H1 (cell line): ENCODE measurements around the gene ZNF761. TPM values are rescaled to one million over a fixed set of nuclear protein-coding genes. Genes with fewer than 3 reads are reported as not detected.

Experiments used
- ASH2L ChIP-seq: fragments of 200-600, 300-600 bp; sonication (generic); IDR thresholded peaks from one replicate; pipeline ENCODE4 v1.7.1; 2017; ENCODE audit warnings: low read length
- E2F6 ChIP-seq: IDR thresholded peaks from 2 replicates; pipeline ENCODE4 v1.6.1; 2012; ENCODE audit warnings: inconsistent platforms
- EZH2 ChIP-seq: fragments of 200-600 bp; sonication (generic); IDR thresholded peaks from 2 replicates; pipeline ENCODE4 v1.7.1; 2012; ENCODE audit warnings: low read depth, mild to moderate bottlenecking, moderate library complexity, low read length, inconsistent platforms; ENCODE audit not compliant: severe bottlenecking
- FOSL1 ChIP-seq: IDR thresholded peaks from 2 replicates; pipeline ENCODE4 v1.6.1; 2011; ENCODE audit warnings: mild to moderate bottlenecking, low read depth, low read length, moderate library complexity; ENCODE audit not compliant: insufficient read depth
- GABPA ChIP-seq: IDR thresholded peaks from 2 replicates; pipeline ENCODE4 v1.6.1; 2011; ENCODE audit warnings: mild to moderate bottlenecking, low read length, moderate library complexity, borderline replicate concordance; ENCODE audit not compliant: insufficient read depth
- JUND ChIP-seq: IDR thresholded peaks from 2 replicates; pipeline ENCODE4 v1.6.1; 2011; ENCODE audit warnings: mild to moderate bottlenecking, improper control_type of control experiment, low read length
- KDM1A ChIP-seq: fragments of 200-600, 300-600 bp; sonication (generic); IDR thresholded peaks from 2 replicates; pipeline ENCODE4 v1.7.1; 2016; ENCODE audit warnings: mild to moderate bottlenecking, low read length, borderline replicate concordance
- KDM5A ChIP-seq: fragments of 200-600 bp; IDR thresholded peaks from 2 replicates; pipeline ENCODE4 v1.7.1; 2012; ENCODE audit warnings: mild to moderate bottlenecking, low read length, inconsistent platforms, mixed read lengths
- NRF1 ChIP-seq: IDR thresholded peaks from 2 replicates; pipeline ENCODE4 v1.6.1; 2011; ENCODE audit warnings: mild to moderate bottlenecking, low read depth, low read length, improper control_type of control experiment
- PHF8 ChIP-seq: fragments of 200-600 bp; sonication (generic); conservative IDR thresholded peaks from 2 replicates; pipeline ENCODE4 v1.7.1; 2012; ENCODE audit warnings: low read depth, mild to moderate bottlenecking, inconsistent platforms, low read length, moderate library complexity
- POLR2A ChIP-seq, 2 experiments: IDR thresholded peaks; 1 replicate in 1 of 2; 2 replicates in 1 of 2; pipeline ENCODE4 v1.6.1; 2011; ENCODE audit warnings: low read depth in 2 of 2, low read length in 2 of 2, mild to moderate bottlenecking in 2 of 2; ENCODE audit errors: control extremely low read depth in 1 of 2
- RAD21 ChIP-seq, 2 experiments: IDR thresholded peaks in 1 of 2; conservative IDR thresholded peaks in 1 of 2; 2 replicates each; pipeline ENCODE4 v1.6.1; 2011; ENCODE audit warnings: low read depth in 2 of 2, low read length in 2 of 2, improper control_type of control experiment in 1 of 2, inconsistent platforms in 1 of 2, mild to moderate bottlenecking in 1 of 2, moderate library complexity in 1 of 2
- RFX5 ChIP-seq: IDR thresholded peaks from 2 replicates; pipeline ENCODE4 v1.6.1; 2011; ENCODE audit warnings: low read depth, low read length, improper control_type of control experiment, borderline replicate concordance
- RNF2 ChIP-seq: fragments of 200-900, 300-1000 bp; sonication (generic); IDR thresholded peaks from 2 replicates; pipeline ENCODE4 v1.7.1; 2016; ENCODE audit warnings: borderline replicate concordance, low read depth, mild to moderate bottlenecking, antibody characterized with exemption, low read length; ENCODE audit not compliant: poor library complexity, severe bottlenecking; ENCODE audit errors: missing control alignments
- RXRA ChIP-seq: IDR thresholded peaks from 2 replicates; pipeline ENCODE4 v1.6.1; 2011; ENCODE audit warnings: low read depth, mild to moderate bottlenecking, low read length, moderate library complexity; ENCODE audit not compliant: insufficient read depth
- SAP30 ChIP-seq: fragments of 300-600 bp; sonication (generic); IDR thresholded peaks from 2 replicates; pipeline ENCODE4 v1.7.1; 2012; ENCODE audit warnings: low read length, moderate library complexity, mild to moderate bottlenecking, inconsistent platforms; ENCODE audit not compliant: insufficient read depth, insufficient replicate concordance
- SIRT6 ChIP-seq: IDR thresholded peaks from one replicate; pipeline ENCODE4 v1.7.1; 2012; ENCODE audit warnings: low read length, inconsistent platforms
- SP1 ChIP-seq: IDR thresholded peaks from 2 replicates; pipeline ENCODE4 v1.6.1; 2011; ENCODE audit warnings: low read depth, low read length
- SUZ12 ChIP-seq: fragments of 200-600 bp; sonication (generic); IDR thresholded peaks from 2 replicates; pipeline ENCODE4 v1.6.1; 2012; ENCODE audit warnings: mild to moderate bottlenecking, inconsistent platforms, low read length, moderate library complexity, mixed read lengths
- TAF7 ChIP-seq: optimal IDR thresholded peaks from 2 replicates; pipeline ENCODE3; 2011; ENCODE audit warnings: low read depth, mild to moderate bottlenecking, inconsistent platforms, low read length, moderate library complexity, borderline replicate concordance
- TCF12 ChIP-seq: IDR thresholded peaks from 2 replicates; pipeline ENCODE4 v1.6.1; 2011; ENCODE audit warnings: low read depth, mild to moderate bottlenecking, low read length
- TEAD4 ChIP-seq: IDR thresholded peaks from 2 replicates; pipeline ENCODE4 v1.6.1; 2012; ENCODE audit warnings: low read depth, low read length, inconsistent platforms, mixed read lengths
- ZNF274 ChIP-seq: IDR thresholded peaks from 2 replicates; pipeline ENCODE4 v1.7.0; 2012; ENCODE audit warnings: low read length, borderline replicate concordance; ENCODE audit errors: extremely low read depth
- polyA plus RNA-seq, 7 experiments: library from polyadenylated mRNA; depleted of rRNA in 3 of 7; stranded (reverse) in 5 of 7; unstranded in 2 of 7; fragments of >200 nt in 5 of 7; fragments of 200-250 nt in 2 of 7; gene quantifications; 1 replicate in 5 of 7; 2 replicates in 1 of 7; 4 replicates in 1 of 7; pipeline versions ENCODE4 v1.2.1 to v1.2.3, GENCODE V29; 2011 to 2013; ENCODE audit warnings: missing spikeins in 2 of 7, mixed read lengths in 2 of 7
- total RNA-seq: library from RNA; stranded (reverse); fragmentation: NEBNext Ultra II Directional; extraction: Animal tissue kit (Norgen Biotek cat#: 25700); gene quantifications from 2 replicates; pipeline ENCODE4 v1.2.1, GENCODE V29; 2021

The ZNF761 gene
- total and polyA plus RNA-seq, 2 of the 8 experiments (the other 6 are each of a cell fraction or from before 2014, with no cell fraction given) = 11.1 to 25.1 TPM

DNA sequence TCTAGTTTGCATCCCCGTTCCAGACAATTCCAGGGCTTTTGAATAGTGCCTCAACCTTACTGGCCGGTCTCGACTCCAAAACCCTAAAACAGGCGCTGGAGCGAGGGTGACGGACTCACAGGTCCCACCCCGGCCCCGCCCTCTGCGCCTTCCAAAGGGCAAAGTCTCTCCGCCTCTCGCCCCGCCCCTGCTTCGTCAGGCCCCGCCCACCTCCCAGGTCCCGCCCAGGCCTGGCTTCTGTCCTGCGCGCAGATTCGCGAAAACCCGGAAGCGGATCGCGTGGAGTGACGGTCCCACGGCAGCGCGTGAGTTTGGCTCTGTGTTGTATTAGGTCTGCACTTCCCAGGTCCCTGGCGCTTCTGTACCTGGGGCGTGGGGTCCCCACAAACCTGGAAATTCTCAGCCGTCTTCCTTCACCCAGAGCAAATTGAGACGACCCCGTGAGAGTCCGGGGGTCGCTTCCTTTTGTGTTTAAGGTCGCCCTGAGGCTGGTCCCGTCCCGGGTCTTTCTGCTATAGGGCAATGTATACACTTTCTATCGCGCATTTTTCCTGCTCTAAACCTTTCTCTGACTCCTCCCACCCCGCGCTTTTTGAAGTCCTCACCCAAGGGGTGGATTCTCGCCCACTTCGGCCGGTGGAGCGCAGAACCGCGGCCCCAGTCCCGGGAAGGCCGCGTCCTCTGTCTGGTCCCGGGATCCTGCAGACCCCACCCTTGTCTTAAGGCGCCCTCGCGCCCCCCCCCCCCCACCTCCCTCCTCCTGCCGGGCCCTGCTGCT lies 35.9 kb downstream of the ZNF761 start, which contains the start of gene ZNF813 (continued):
- TF ChIP-seq PHF8 (peak; percentile 56), SAP30 (peak; percentile 31), KDM1A (no peak), SP1 (0 out of 2 replicates have a peak, but pooled peaks have one; percentile 51), EZH2 (no peak), JUND (no peak), SIRT6 (no peak), RFX5 (no peak), RXRA (no peak), RAD21 (IDR thresholded peaks at IDR 0.05 in 1 of 2, conservative IDR thresholded peaks at IDR 0.05 in 1 of 2; ENCODE audit: low read depth in 2 of 2, low read length in 2 of 2) (no peak), TCF12 (no peak), POLR2A (IDR thresholded peaks at IDR 0.05; ENCODE audit: control extremely low read depth in 1 of 2, low read depth in 2 of 2, low read length in 2 of 2) (peak in 1 of 2 experiments; percentile 39; a peak in 1 of 3 replicates), TEAD4 (no peak), KDM5A (no peak), ASH2L (peak; percentile 61), RNF2 (no peak), SUZ12 (no peak), NRF1 (no peak), GABPA (no peak), TAF7 (no peak), E2F6 (peak; percentile 31; the same call in 1 of the 2 replicates), FOSL1 (no peak), ZNF274 (no peak)
